ENCODE data around the gene HRH2.

GRCh38 chr5:175681045-175681967 is 23.4 kb downstream of the HRH2 start:
- TF ChIP-seq CTCF (IDR thresholded peaks at IDR 0.05; ENCODE audit: insufficient read depth, low read length) (no peak), GABPA (IDR thresholded peaks at IDR 0.05; ENCODE audit: low read depth) (no peak), POLR2AphosphoS5 (IDR thresholded peaks at IDR 0.05; ENCODE audit: low read depth) (no peak), REST (IDR thresholded peaks at IDR 0.05; ENCODE audit: insufficient replicate concordance, low read depth) (no peak)

All from HL-60 (cell line).